ENCODE measurements around the gene SPIRE2. TPM values are rescaled to one million over a fixed set of nuclear protein-coding genes. Genes with fewer than 3 reads are reported as not detected.

The SPIRE2 gene
- polyA plus RNA-seq, 1 donor from 2014 or later, result 45.0 TPM

DNA sequence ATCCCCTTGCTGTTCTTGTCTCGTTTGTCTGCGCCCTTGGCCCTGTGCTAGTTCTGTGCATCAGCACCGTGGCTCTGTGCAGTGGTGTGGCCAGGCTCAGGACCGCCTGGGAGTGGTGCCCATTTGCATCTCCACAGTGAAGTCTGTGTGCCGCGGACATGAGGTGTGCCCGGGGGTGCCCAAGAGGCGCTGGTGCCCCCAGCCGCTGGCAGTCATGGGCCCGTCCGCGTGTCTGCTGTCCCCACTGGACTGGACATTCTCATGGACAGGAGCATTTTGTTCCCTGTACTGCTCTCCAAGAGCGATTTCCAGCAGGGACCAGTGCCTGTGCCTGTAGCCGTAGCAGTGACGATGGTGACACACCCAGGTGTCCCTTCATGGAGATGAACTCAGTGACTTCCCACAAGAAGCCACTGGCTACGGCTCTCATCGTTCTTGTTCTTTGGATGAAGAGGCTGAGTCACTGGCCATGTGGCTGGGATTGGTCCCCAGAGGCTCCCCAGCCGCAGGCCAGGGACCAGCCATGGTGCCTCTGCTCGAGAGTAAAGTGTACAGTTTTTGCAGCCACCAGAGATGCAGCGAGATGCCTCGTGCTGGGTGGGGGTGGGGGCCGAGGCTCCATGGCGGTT is 77.3 kb downstream of the SPIRE2 start:
- H3K9ac ChIP-seq (ENCODE audit: low read length), result no peak overlapping the region
- no peak overlapping the region for H3K4me3 ChIP-seq (ENCODE audit: low read length)
- H2AFZ ChIP-seq (ENCODE audit: low read depth, low read length), result no peak overlapping the region
- no peaks in the 10 kb centered on the region for H3F3A ChIP-seq (ENCODE audit: insufficient read depth, low read length, poor library complexity, severe bottlenecking)
- no peak for TF ChIP-seq EP300 (conservative IDR thresholded peaks at IDR 0.05; ENCODE audit: poor library complexity, severe bottlenecking)
- TF ChIP-seq, protein P1, sequence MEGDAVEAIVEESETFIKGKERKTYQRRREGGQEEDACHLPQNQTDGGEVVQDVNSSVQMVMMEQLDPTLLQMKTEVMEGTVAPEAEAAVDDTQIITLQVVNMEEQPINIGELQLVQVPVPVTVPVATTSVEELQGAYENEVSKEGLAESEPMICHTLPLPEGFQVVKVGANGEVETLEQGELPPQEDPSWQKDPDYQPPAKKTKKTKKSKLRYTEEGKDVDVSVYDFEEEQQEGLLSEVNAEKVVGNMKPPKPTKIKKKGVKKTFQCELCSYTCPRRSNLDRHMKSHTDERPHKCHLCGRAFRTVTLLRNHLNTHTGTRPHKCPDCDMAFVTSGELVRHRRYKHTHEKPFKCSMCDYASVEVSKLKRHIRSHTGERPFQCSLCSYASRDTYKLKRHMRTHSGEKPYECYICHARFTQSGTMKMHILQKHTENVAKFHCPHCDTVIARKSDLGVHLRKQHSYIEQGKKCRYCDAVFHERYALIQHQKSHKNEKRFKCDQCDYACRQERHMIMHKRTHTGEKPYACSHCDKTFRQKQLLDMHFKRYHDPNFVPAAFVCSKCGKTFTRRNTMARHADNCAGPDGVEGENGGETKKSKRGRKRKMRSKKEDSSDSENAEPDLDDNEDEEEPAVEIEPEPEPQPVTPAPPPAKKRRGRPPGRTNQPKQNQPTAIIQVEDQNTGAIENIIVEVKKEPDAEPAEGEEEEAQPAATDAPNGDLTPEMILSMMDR (IDR thresholded peaks at IDR 0.05; ENCODE audit: poor library complexity, severe bottlenecking), result no peak
- no peak for TF ChIP-seq MXI1 (conservative IDR thresholded peaks at IDR 0.05; ENCODE audit: poor library complexity, severe bottlenecking)
- TF ChIP-seq RAD21 (conservative IDR thresholded peaks at IDR 0.05), result no peak
- TF ChIP-seq POLR2AphosphoS5 (IDR thresholded peaks at IDR 0.05), result no peak
- no peak for TF ChIP-seq EZH2 (IDR thresholded peaks at IDR 0.05; ENCODE audit: borderline replicate concordance, insufficient read depth, low read length, poor library complexity, severe bottlenecking)
- no peak for TF ChIP-seq TAF1 (IDR thresholded peaks at IDR 0.05; ENCODE audit: low read depth)
- TF ChIP-seq, protein P2, sequence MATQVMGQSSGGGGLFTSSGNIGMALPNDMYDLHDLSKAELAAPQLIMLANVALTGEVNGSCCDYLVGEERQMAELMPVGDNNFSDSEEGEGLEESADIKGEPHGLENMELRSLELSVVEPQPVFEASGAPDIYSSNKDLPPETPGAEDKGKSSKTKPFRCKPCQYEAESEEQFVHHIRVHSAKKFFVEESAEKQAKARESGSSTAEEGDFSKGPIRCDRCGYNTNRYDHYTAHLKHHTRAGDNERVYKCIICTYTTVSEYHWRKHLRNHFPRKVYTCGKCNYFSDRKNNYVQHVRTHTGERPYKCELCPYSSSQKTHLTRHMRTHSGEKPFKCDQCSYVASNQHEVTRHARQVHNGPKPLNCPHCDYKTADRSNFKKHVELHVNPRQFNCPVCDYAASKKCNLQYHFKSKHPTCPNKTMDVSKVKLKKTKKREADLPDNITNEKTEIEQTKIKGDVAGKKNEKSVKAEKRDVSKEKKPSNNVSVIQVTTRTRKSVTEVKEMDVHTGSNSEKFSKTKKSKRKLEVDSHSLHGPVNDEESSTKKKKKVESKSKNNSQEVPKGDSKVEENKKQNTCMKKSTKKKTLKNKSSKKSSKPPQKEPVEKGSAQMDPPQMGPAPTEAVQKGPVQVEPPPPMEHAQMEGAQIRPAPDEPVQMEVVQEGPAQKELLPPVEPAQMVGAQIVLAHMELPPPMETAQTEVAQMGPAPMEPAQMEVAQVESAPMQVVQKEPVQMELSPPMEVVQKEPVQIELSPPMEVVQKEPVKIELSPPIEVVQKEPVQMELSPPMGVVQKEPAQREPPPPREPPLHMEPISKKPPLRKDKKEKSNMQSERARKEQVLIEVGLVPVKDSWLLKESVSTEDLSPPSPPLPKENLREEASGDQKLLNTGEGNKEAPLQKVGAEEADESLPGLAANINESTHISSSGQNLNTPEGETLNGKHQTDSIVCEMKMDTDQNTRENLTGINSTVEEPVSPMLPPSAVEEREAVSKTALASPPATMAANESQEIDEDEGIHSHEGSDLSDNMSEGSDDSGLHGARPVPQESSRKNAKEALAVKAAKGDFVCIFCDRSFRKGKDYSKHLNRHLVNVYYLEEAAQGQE (IDR thresholded peaks at IDR 0.05; ENCODE audit: borderline replicate concordance), result no peak
- TF ChIP-seq SMC3 (conservative IDR thresholded peaks at IDR 0.05; ENCODE audit: poor library complexity), result no peak
- no peaks in the 10 kb centered on the region for H3K36me3 ChIP-seq (ENCODE audit: insufficient read depth, low read length)
- no peaks in the 10 kb centered on the region for H3K27me3 ChIP-seq (ENCODE audit: insufficient read depth, low read depth, low read length)
- H4K20me1 ChIP-seq (ENCODE audit: insufficient read depth), result no peaks in the 10 kb centered on the region
- no peaks in the 10 kb centered on the region for H3K79me2 ChIP-seq (replicated peaks; ENCODE audit: insufficient read depth, low read length)
- no peaks in the 10 kb centered on the region for H3K9me2 ChIP-seq (ENCODE audit: insufficient read depth, low read length)
- no peak overlapping the region for H3K4me2 ChIP-seq (ENCODE audit: low read length)
- H3K27ac ChIP-seq (ENCODE audit: low read length), result no peak overlapping the region
- no peaks in the 10 kb centered on the region for H3K9me3 ChIP-seq (ENCODE audit: low read length)

DNA sequence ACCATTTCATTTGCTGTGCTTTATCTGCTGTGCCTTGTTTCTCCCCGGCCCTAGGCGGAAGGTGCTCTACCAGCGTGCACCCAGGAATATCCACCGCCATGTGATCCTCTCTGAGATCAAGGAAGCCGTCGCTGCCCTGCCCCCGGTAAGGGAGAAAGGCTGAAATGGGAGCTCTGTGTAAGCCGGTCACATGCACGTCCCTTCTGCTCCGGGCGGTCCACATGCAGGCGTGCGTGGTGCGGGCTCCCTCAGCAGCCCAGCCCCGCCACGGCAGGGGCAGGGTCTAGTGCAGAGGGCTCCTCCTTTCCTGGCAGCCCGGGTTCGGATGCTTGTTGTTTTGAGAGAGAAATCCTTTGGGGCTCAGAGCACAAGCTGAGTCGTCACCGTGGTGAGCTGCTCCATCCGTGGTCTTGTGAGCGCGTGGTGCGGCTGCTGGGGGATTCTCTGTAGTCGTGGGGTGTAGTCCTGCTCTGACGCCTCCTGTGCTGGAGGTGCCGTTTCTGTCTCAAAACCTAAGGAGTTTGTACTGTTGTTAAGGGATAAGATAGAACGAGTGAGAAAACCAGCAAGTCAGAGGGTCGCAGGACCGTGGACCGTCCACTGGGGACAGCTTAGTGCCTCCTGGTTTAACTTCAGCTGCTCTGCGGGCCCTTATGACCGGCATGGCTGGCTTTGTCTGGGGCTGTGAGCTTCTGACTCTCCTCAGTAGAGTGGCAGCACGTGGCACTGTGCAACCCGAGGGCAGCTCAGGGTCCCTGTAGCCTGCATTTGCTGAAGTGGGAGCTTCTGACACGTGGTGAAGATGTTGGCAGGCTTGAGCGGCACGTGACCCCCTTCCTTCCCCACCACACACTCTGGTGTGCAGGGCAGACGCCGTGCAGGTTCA is 78.1 kb downstream of the SPIRE2 start:
- Histone ChIP-seq H3K27me3 (ENCODE audit: insufficient read depth, low read depth, low read length) (no peaks in the 10 kb centered on the region), H3K4me3 (ENCODE audit: low read length) (no peak overlapping the region), H3K9me2 (ENCODE audit: insufficient read depth, low read length) (no peaks in the 10 kb centered on the region), H3K9ac (ENCODE audit: low read length) (no peak overlapping the region), H3K9me3 (ENCODE audit: low read length) (no peaks in the 10 kb centered on the region), H3F3A (ENCODE audit: insufficient read depth, low read length, poor library complexity, severe bottlenecking) (no peaks in the 10 kb centered on the region), H3K4me2 (ENCODE audit: low read length) (no peak overlapping the region), H2AFZ (ENCODE audit: low read depth, low read length) (no peak overlapping the region), H4K20me1 (ENCODE audit: insufficient read depth) (no peaks in the 10 kb centered on the region), H3K27ac (ENCODE audit: low read length) (no peak overlapping the region), H3K79me2 (replicated peaks; ENCODE audit: insufficient read depth, low read length) (no peaks in the 10 kb centered on the region), H3K36me3 (ENCODE audit: insufficient read depth, low read length) (no peaks in the 10 kb centered on the region)
- TF ChIP-seq EZH2 (IDR thresholded peaks at IDR 0.05; ENCODE audit: borderline replicate concordance, insufficient read depth, low read length, poor library complexity, severe bottlenecking), result no peak
- no peak for TF ChIP-seq TAF1 (IDR thresholded peaks at IDR 0.05; ENCODE audit: low read depth)
- no peak for TF ChIP-seq SMC3 (conservative IDR thresholded peaks at IDR 0.05; ENCODE audit: poor library complexity)
- TF ChIP-seq, protein P1 (IDR thresholded peaks at IDR 0.05; ENCODE audit: poor library complexity, severe bottlenecking), result no peak
- TF ChIP-seq RAD21 (conservative IDR thresholded peaks at IDR 0.05), result no peak
- TF ChIP-seq POLR2AphosphoS5 (IDR thresholded peaks at IDR 0.05), result no peak
- TF ChIP-seq, protein P2 (IDR thresholded peaks at IDR 0.05; ENCODE audit: borderline replicate concordance), result no peak
- no peak for TF ChIP-seq MXI1 (conservative IDR thresholded peaks at IDR 0.05; ENCODE audit: poor library complexity, severe bottlenecking)
- no peak for TF ChIP-seq EP300 (conservative IDR thresholded peaks at IDR 0.05; ENCODE audit: poor library complexity, severe bottlenecking)
